RWPE2 (cell line): ENCODE results near the gene STK24.

Experiments
- ATAC-seq: fragments of 200-7000 bp; cut with Tn5 transposase; 3 replicates; pipeline ENCODE4 v1.9.1; 2021; ENCODE audit warnings: low read depth
- DNase-seq: peaks from one replicate; pipeline ENCODE4 v3.0.0-alpha.2; 2020; ENCODE audit warnings: low spot score
- H3K27ac ChIP-seq: fragments of 450-650 bp; 2 replicates; pipeline ENCODE4 v1.5.1; 2017; ENCODE audit warnings: mild to moderate bottlenecking; ENCODE audit not compliant: poor library complexity, severe bottlenecking
- H3K27me3 ChIP-seq: fragments of 250-450 bp; sonication (Bioruptor Pico); 2 replicates; pipeline ENCODE4 v1.5.1; 2021; ENCODE audit warnings: mild to moderate bottlenecking, moderate library complexity; ENCODE audit not compliant: insufficient read depth, poor library complexity, severe bottlenecking
- H3K36me3 ChIP-seq: fragments of 250-450 bp; sonication (Bioruptor Pico); 2 replicates; pipeline ENCODE4 v1.5.1; 2020; ENCODE audit warnings: low read depth, mild to moderate bottlenecking, moderate library complexity
- H3K4me1 ChIP-seq: fragments of 250-450 bp; sonication (Bioruptor Pico); 2 replicates; pipeline ENCODE4 v1.5.1; 2021; ENCODE audit warnings: mild to moderate bottlenecking, moderate library complexity; ENCODE audit not compliant: insufficient read depth, poor library complexity, severe bottlenecking
- H3K4me3 ChIP-seq: fragments of 250-450 bp; sonication (Bioruptor Pico); 2 replicates; pipeline ENCODE4 v1.5.1; 2021; ENCODE audit warnings: mild to moderate bottlenecking, moderate library complexity; ENCODE audit not compliant: severe bottlenecking
- H3K9me3 ChIP-seq: fragments of 250-450 bp; sonication (Bioruptor Pico); 2 replicates; pipeline ENCODE4 v1.5.1; 2021; ENCODE audit warnings: mild to moderate bottlenecking, moderate library complexity; ENCODE audit not compliant: severe bottlenecking
- TF ChIP-seq, protein P1 (sequence below): fragments of 450-650 bp; IDR thresholded peaks from one replicate; pipeline ENCODE4 v1.5.1; 2017; ENCODE audit warnings: mild to moderate bottlenecking, moderate library complexity; ENCODE audit not compliant: poor library complexity, severe bottlenecking

STK24 gene

DNA sequence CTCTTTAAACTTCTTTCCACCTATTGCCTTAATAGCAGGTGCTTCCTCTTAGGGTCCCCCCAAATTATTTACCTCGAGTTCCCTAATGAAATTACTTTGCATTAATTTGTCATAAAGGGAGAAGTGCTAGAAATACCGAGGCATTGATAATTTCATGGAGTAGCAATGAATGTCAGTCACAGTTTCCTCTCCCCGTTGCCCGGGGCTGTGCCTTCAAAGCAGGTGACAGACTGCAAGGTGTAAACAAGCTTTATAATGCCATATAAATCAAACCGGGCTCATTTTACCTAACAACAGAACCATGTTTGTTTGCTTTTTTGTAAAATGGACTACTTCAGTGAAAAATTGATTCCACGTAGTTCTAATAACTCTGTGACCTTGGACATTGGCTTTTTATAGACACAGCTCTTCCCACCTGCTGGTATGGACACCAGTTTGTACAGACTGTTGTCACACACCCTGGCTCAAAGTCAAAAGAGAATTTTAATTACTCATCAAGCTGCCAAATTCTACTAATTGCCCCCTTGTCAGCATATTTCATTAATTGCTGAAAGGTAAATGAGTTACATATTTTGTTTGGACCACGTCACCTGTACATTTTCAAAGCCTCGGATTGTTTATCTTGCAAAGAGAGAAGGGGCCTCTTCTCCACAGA is 171.1 kb downstream of the STK24 start:
- Histone ChIP-seq H3K36me3 (no peaks in the 10 kb centered on the region; the same call in 1 of the 2 replicates), H3K27me3 (no peaks in the 10 kb centered on the region), H3K27ac (no peak overlapping the region), H3K9me3 (no peaks in the 10 kb centered on the region), H3K4me1 (no peaks in the 10 kb centered on the region), H3K4me3 (no peak overlapping the region)
- TF ChIP-seq, protein P1, sequence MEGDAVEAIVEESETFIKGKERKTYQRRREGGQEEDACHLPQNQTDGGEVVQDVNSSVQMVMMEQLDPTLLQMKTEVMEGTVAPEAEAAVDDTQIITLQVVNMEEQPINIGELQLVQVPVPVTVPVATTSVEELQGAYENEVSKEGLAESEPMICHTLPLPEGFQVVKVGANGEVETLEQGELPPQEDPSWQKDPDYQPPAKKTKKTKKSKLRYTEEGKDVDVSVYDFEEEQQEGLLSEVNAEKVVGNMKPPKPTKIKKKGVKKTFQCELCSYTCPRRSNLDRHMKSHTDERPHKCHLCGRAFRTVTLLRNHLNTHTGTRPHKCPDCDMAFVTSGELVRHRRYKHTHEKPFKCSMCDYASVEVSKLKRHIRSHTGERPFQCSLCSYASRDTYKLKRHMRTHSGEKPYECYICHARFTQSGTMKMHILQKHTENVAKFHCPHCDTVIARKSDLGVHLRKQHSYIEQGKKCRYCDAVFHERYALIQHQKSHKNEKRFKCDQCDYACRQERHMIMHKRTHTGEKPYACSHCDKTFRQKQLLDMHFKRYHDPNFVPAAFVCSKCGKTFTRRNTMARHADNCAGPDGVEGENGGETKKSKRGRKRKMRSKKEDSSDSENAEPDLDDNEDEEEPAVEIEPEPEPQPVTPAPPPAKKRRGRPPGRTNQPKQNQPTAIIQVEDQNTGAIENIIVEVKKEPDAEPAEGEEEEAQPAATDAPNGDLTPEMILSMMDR = no peak
- ATAC-seq = no peak
- DNase-seq = no peak

DNA sequence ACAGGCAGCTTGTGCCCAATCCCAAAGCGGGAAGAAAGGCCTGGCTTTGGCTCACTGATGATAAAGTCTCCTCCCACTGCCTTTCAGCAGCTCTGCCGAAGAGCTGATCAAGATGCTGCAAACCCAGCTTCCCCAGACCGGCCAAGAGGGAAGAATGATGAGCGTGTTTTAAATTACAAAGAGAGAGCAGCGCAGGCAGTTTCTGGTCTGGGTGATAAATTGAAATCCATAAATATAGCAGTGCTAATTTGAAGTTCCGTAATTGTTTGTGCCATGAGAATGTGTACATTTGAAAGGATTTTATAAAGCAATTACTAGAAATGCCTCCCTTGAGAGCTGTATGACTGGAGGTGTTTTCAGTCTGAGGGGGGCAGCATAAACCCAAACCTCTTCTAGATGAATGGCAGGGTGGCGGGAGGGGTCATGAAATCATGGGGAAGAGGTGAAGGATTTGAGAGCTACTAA is 171.8 kb downstream of the STK24 start:
- DNase-seq = no peak
- TF ChIP-seq, protein P1 = no peak
- H3K27me3 ChIP-seq = no peaks in the 10 kb centered on the region

DNA sequence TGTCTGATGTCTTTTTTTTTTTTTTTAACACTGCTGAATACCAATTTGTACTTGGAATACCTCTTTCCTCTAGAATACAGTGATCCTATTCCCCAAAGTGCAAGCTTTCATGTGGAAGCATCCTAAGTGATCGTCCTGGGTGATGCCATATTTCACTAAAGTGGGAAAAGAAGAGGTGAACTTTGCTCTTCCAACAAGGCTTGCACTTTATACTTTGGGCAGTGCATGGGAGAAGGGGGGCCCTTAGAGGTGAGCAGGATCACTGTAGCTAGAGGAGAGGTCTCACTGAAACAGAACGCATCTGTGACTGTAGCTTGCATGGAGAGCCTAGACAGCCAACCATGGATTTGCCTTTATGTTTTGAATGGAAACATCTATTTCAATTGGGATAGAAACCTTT is 173.8 kb downstream of the STK24 start:
- ATAC-seq (no peak), DNase-seq (no peak)

More for the DNA sequence above, 171.8 kb downstream of the STK24 start:
- no peaks in the 10 kb centered on the region for H3K4me1 ChIP-seq
- no peaks in the 10 kb centered on the region for H3K9me3 ChIP-seq
- no peak for ATAC-seq
- no peaks in the 10 kb centered on the region; the same call in 1 of the 2 replicates for H3K36me3 ChIP-seq
- H3K4me3 ChIP-seq = no peak overlapping the region
- H3K27ac ChIP-seq = no peak overlapping the region

DNA sequence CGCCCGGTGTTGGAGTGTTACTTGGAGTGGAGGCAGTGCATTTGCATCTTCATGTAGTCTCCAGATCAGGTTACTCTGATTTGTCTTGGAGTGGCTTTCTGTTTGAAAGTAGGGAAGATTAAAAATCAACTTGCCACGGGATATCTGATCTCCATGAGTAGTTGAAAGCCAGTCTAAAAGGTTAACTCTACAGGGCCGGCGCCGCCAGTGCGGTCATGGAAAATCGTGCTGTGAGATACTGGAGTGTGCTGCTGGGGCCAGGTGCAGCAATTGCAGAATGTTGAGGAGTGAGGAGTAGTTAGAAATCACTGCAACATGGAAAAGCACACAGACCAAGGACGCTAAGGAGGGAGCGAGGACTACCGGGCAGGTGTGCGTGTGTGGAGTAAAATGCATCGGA is 175.0 kb downstream of the STK24 start:
- ATAC-seq (no peak), DNase-seq (no peak)
- Histone ChIP-seq H3K36me3 (no peaks in the 10 kb centered on the region; the same call in 1 of the 2 replicates), H3K4me1 (no peaks in the 10 kb centered on the region), H3K27ac (no peak overlapping the region), H3K4me3 (no peak overlapping the region), H3K27me3 (no peaks in the 10 kb centered on the region), H3K9me3 (no peaks in the 10 kb centered on the region)
- TF ChIP-seq, protein P1 = no peak

More for the DNA sequence above, 173.8 kb downstream of the STK24 start:
- H3K9me3 ChIP-seq = no peaks in the 10 kb centered on the region
- H3K27ac ChIP-seq = no peak overlapping the region
- H3K4me1 ChIP-seq = no peaks in the 10 kb centered on the region
- H3K36me3 ChIP-seq = no peaks in the 10 kb centered on the region; the same call in 1 of the 2 replicates
- TF ChIP-seq, protein P1 = no peak
- no peak overlapping the region for H3K4me3 ChIP-seq
- no peaks in the 10 kb centered on the region for H3K27me3 ChIP-seq

DNA sequence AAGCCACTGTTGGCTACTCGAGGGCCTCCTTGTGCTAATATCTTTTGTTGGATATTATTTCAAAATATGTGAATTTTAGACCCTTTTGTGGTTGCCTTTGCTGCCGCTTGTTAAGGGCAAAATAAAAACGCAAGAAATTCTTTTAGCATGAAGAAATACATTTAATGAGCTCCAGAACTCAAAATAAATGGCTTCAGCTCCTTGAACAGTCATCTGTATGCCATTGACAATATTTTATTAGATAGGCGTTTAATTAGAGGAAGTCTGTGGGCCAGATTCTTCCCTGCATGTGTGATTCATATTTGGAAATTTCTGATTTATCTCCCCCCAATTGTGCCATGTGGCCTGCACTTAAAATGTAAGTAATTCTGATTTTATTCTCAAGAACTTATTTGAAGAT is 177.2 kb downstream of the STK24 start:
- DNase-seq (no peak), ATAC-seq (no peak)
- H3K27me3 ChIP-seq = no peaks in the 10 kb centered on the region
- H3K4me1 ChIP-seq = no peaks in the 10 kb centered on the region
- H3K9me3 ChIP-seq = no peaks in the 10 kb centered on the region
- H3K36me3 ChIP-seq = no peaks in the 10 kb centered on the region; the same call in 1 of the 2 replicates
- TF ChIP-seq, protein P1 = no peak
- no peak overlapping the region for H3K4me3 ChIP-seq
- H3K27ac ChIP-seq = no peak overlapping the region
